Activated CD8-positive, alpha-beta T cell treated with anti-CD3 and anti-CD28 coated beads, Interleukin-2, amount 10 ng/mL, durations not matched to agents 7 days and 5 days (primary cell): ENCODE measurements around the gene DRAXIN. TPM values are rescaled to one million over a fixed set of nuclear protein-coding genes. Genes with fewer than 3 reads are reported as not detected.
A peak's percentile ranks its signal among the peaks of the same experiment; 100 is the strongest.

Experiments used
- ATAC-seq: fragments of 150-1000 bp; cut with Tn5 transposase; one replicate; pipeline ENCODE4 v1.10.0; 2021; ENCODE audit warnings: moderate library complexity
- CTCF ChIA-PET: fragments of 350-600 bp; sonication (Branson Sonifier 250); formaldehyde crosslinking; loops from one replicate; lab custom pipeline; 2021; ENCODE audit warnings: antibody characterized with exemption; lab: Charles Lee
- POLR2A ChIA-PET: fragments of 350-600 bp; sonication (Branson Sonifier 250); formaldehyde crosslinking; loops from one replicate; lab custom pipeline; 2021; ENCODE audit warnings: antibody characterized with exemption; lab: Charles Lee
- DNase-seq: peaks from one replicate; pipeline ENCODE4 v3.0.0-alpha.2; 2020
- H3K27ac Mint-ChIP-seq: one replicate; pipeline ENCODE4 v1.8.0; 2021; ENCODE audit warnings: mild to moderate bottlenecking, mixed read lengths
- H3K27me3 Mint-ChIP-seq: one replicate; pipeline ENCODE4 v1.8.0; 2021; ENCODE audit warnings: low read depth, mixed read lengths
- H3K36me3 Mint-ChIP-seq: one replicate; pipeline ENCODE4 v1.8.0; 2021; ENCODE audit warnings: low read depth, mixed read lengths
- H3K4me1 Mint-ChIP-seq: one replicate; pipeline ENCODE4 v1.8.0; 2021; ENCODE audit warnings: low read depth, mixed read lengths
- H3K4me3 Mint-ChIP-seq: one replicate; pipeline ENCODE4 v1.8.0; 2021; ENCODE audit warnings: mild to moderate bottlenecking, mixed read lengths
- H3K9me3 Mint-ChIP-seq: one replicate; pipeline ENCODE4 v1.8.0; 2022; ENCODE audit warnings: mixed read lengths; ENCODE audit not compliant: insufficient read depth
- total RNA-seq, 2 experiments: library from RNA; stranded (reverse); gene quantifications; one replicate each; pipeline ENCODE4 v1.2.3, GENCODE V29; 2021

Gene DRAXIN
- total RNA-seq, 2 experiments from 2014 or later = 7.1 to 7.7 TPM

GRCh38 chr1:11657654-11658053 is 33.9 kb upstream of the DRAXIN start:
- Mint-ChIP-seq H3K9me3 (no peaks in the 10 kb centered on the region), H3K27ac (no peak overlapping the region), H3K4me1 (peaks cover 23% of the 10 kb centered on the region), H3K36me3 (peaks cover 43% of the 10 kb centered on the region), H3K27me3 (no peaks in the 10 kb centered on the region), H3K4me3 (no peak overlapping the region)
- ChIA-PET POLR2A (interaction anchor here (3.8 kb wide), 1 partner anchor 250 kb away, joined by 15 read pairs; no protein-coding TSS in a partner anchor), CTCF (no interaction called here)
- DNase-seq (no peak), ATAC-seq (no peak)

- DNase-seq (no peak), ATAC-seq (no peak)
- Mint-ChIP-seq H3K36me3 (peaks cover 49% of the 10 kb centered on the region), H3K4me3 (no peak overlapping the region), H3K9me3 (no peaks in the 10 kb centered on the region), H3K27ac (no peak overlapping the region), H3K4me1 (peaks cover 27% of the 10 kb centered on the region), H3K27me3 (no peaks in the 10 kb centered on the region)
- CTCF ChIA-PET = interaction anchor here (1.1 kb wide), 1 partner anchor 13 kb away, joined by 4 read pairs; no protein-coding TSS in a partner anchor
- POLR2A ChIA-PET = interaction anchor here (3.8 kb wide), 1 partner anchor 249 kb away, joined by 15 read pairs; no protein-coding TSS in a partner anchor
Measured at GRCh38 chr1:11658542-11658941, 33.0 kb upstream of the DRAXIN start.

- CTCF ChIA-PET = interaction anchor here (1.9 kb wide), 1 partner anchor 60 kb away, joined by 9 read pairs; no protein-coding TSS in a partner anchor
- Mint-ChIP-seq H3K4me3 (no peak overlapping the region), H3K27me3 (no peaks in the 10 kb centered on the region), H3K9me3 (no peaks in the 10 kb centered on the region), H3K4me1 (peaks cover 26% of the 10 kb centered on the region), H3K27ac (no peak overlapping the region), H3K36me3 (peaks cover 49% of the 10 kb centered on the region)
- no peak for ATAC-seq
- no peak for DNase-seq
- POLR2A ChIA-PET = interaction anchor here (1.1 to 1.2 kb wide), 2 partner anchors 41 to 248 kb away, joined by 3 to 4 read pairs; no protein-coding TSS in a partner anchor
Measured at GRCh38 chr1:11659748-11660147, 31.8 kb upstream of the DRAXIN start.

GRCh38 chr1:11661103-11661502 is 30.4 kb upstream of the DRAXIN start:
- ChIA-PET CTCF (interaction anchor here (1.9 kb wide), 1 partner anchor 59 kb away, joined by 9 read pairs; no protein-coding TSS in a partner anchor), POLR2A (interaction anchor here (1.2 kb wide), 1 partner anchor 247 kb away, joined by 4 read pairs; no protein-coding TSS in a partner anchor)
- Mint-ChIP-seq H3K36me3 (peaks cover 48% of the 10 kb centered on the region), H3K4me3 (no peak overlapping the region), H3K9me3 (no peaks in the 10 kb centered on the region), H3K4me1 (peaks cover 23% of the 10 kb centered on the region), H3K27me3 (no peaks in the 10 kb centered on the region), H3K27ac (no peak overlapping the region)
- DNase-seq (no peak), ATAC-seq (no peak)

GRCh38 chr1:11664336-11665065 is 27.0 kb upstream of the DRAXIN start:
- peak overlapping the region; percentile 94 for H3K27ac Mint-ChIP-seq

GRCh38 chr1:11668516-11668915 is 23.0 kb upstream of the DRAXIN start:
- ChIA-PET CTCF (interaction anchor here (1.1 kb wide), 1 partner anchor 51 kb away, joined by 5 read pairs; no protein-coding TSS in a partner anchor), POLR2A (no interaction called here)
- Mint-ChIP-seq H3K27ac (peak overlapping the region; percentile 39), H3K4me3 (no peak overlapping the region), H3K4me1 (peaks cover 25% of the 10 kb centered on the region), H3K27me3 (no peaks in the 10 kb centered on the region), H3K36me3 (peaks cover 41% of the 10 kb centered on the region), H3K9me3 (no peaks in the 10 kb centered on the region)
- DNase-seq (no peak), ATAC-seq (no peak)

More at GRCh38 chr1:11664336-11665065, 27.0 kb upstream of the DRAXIN start:
- ChIA-PET CTCF (interaction anchor here (0.7 to 4.3 kb wide), 27 partner anchors 9 to 627 kb away, joined by 3 to 86 read pairs (median 5); partner anchors contain the start of genes AGTRAP, FBXO2, FBXO44 and MAD2L2), POLR2A (interaction anchor here (0.8 to 2.7 kb wide), 21 partner anchors 9 to 245 kb away, joined by 3 to 38 read pairs (median 5); partner anchors contain the start of genes AGTRAP, FBXO2, FBXO44 and MAD2L2)
- Mint-ChIP-seq H3K36me3 (peaks cover 50% of the 10 kb centered on the region), H3K27me3 (no peaks in the 10 kb centered on the region), H3K4me1 (peaks cover 35% of the 10 kb centered on the region), H3K4me3 (peak overlapping the region; percentile 90), H3K9me3 (no peaks in the 10 kb centered on the region)
- ATAC-seq (peak; percentile 82), DNase-seq (peak; percentile 90)

- Mint-ChIP-seq H3K27ac (peak overlapping the region; percentile 16), H3K4me3 (no peak overlapping the region), H3K9me3 (no peaks in the 10 kb centered on the region), H3K4me1 (peaks cover 23% of the 10 kb centered on the region), H3K36me3 (peaks cover 57% of the 10 kb centered on the region), H3K27me3 (no peaks in the 10 kb centered on the region)
- POLR2A ChIA-PET = no interaction called here
- CTCF ChIA-PET = no interaction called here
- ATAC-seq = no peak
- DNase-seq = no peak
Measured at GRCh38 chr1:11670747-11671146, 20.8 kb upstream of the DRAXIN start.

GRCh38 chr1:11671205-11671543 is 20.3 kb upstream of the DRAXIN start:
- ChIA-PET CTCF (no interaction called here), POLR2A (no interaction called here)
- Mint-ChIP-seq H3K4me3 (no peak overlapping the region), H3K27ac (no peak overlapping the region), H3K9me3 (no peaks in the 10 kb centered on the region), H3K27me3 (no peaks in the 10 kb centered on the region), H3K4me1 (peaks cover 18% of the 10 kb centered on the region), H3K36me3 (peaks cover 59% of the 10 kb centered on the region)
- DNase-seq = no peak
- no peak for ATAC-seq

GRCh38 chr1:11671544-11672286 is 19.8 kb upstream of the DRAXIN start:
- POLR2A ChIA-PET = interaction anchor here (2.2 kb wide), 1 partner anchor 7 kb away, joined by 10 read pairs; the partner anchor contains the start of gene FBXO6
- peaks cover 60% of the 10 kb centered on the region for H3K36me3 Mint-ChIP-seq
- H3K4me3 Mint-ChIP-seq = no peak overlapping the region
- no peak for DNase-seq
- CTCF ChIA-PET = no interaction called here
- H3K9me3 Mint-ChIP-seq = no peaks in the 10 kb centered on the region
- no peak overlapping the region for H3K27ac Mint-ChIP-seq
- peaks cover 18% of the 10 kb centered on the region for H3K4me1 Mint-ChIP-seq
- H3K27me3 Mint-ChIP-seq = no peaks in the 10 kb centered on the region
- ATAC-seq = no peak

GRCh38 chr1:11673089-11673769 is 18.3 kb upstream of the DRAXIN start:
- CTCF ChIA-PET = interaction anchor here (1.1 to 1.3 kb wide), 2 partner anchors 8 to 22 kb away, joined by 3 read pairs; no protein-coding TSS in a partner anchor
- H3K27me3 Mint-ChIP-seq = no peaks in the 10 kb centered on the region
- ATAC-seq = no peak

GRCh38 chr1:11674488-11674887 is 17.0 kb upstream of the DRAXIN start:
- Mint-ChIP-seq H3K4me1 (peaks cover 13% of the 10 kb centered on the region), H3K27me3 (no peaks in the 10 kb centered on the region), H3K9me3 (no peaks in the 10 kb centered on the region), H3K36me3 (peaks cover 55% of the 10 kb centered on the region), H3K4me3 (no peak overlapping the region), H3K27ac (no peak overlapping the region)
- CTCF ChIA-PET = interaction anchor here (1.0 kb wide), 1 partner anchor 10 kb away, joined by 5 read pairs; no protein-coding TSS in a partner anchor
- ATAC-seq (no peak), DNase-seq (no peak)
- POLR2A ChIA-PET = no interaction called here

More at GRCh38 chr1:11673089-11673769, 18.3 kb upstream of the DRAXIN start:
- POLR2A ChIA-PET = interaction anchor here (1.0 to 2.2 kb wide), 2 partner anchors 9 to 235 kb away, joined by 5 to 10 read pairs; partner anchors contain the start of gene FBXO6
- DNase-seq = no peak
- H3K27ac Mint-ChIP-seq = no peak overlapping the region
- peaks cover 9% of the 10 kb centered on the region for H3K4me1 Mint-ChIP-seq
- peaks cover 56% of the 10 kb centered on the region for H3K36me3 Mint-ChIP-seq
- no peak overlapping the region for H3K4me3 Mint-ChIP-seq
- H3K9me3 Mint-ChIP-seq = no peaks in the 10 kb centered on the region
